ENCODE measurements around the gene SCYGR4.

DNA sequence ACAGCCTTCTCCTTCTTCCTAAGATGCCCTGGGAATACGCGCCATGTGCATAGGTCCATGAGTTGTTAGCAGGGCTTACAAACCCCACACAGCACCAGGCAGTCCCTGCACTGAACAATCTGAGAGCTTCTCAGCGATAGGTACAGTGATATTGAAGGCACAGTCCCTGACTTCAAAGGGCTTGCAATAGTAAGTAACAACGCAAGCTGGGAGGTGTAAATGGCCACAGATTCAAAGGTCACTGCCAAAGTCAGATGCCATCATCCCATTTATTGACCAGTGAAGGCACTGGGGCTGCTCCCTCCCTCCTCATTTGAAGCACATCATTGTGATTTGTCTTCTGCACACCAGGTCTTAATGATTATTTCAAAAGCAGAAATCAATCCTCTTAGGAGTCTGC lies 2.1 kb upstream of the SCYGR4 start:
- TF ChIP-seq EZH2 (IDR thresholded peaks at IDR 0.05; ENCODE audit: borderline replicate concordance, insufficient read depth, low read length, poor library complexity, severe bottlenecking), result no peak
- TF ChIP-seq, protein P1, sequence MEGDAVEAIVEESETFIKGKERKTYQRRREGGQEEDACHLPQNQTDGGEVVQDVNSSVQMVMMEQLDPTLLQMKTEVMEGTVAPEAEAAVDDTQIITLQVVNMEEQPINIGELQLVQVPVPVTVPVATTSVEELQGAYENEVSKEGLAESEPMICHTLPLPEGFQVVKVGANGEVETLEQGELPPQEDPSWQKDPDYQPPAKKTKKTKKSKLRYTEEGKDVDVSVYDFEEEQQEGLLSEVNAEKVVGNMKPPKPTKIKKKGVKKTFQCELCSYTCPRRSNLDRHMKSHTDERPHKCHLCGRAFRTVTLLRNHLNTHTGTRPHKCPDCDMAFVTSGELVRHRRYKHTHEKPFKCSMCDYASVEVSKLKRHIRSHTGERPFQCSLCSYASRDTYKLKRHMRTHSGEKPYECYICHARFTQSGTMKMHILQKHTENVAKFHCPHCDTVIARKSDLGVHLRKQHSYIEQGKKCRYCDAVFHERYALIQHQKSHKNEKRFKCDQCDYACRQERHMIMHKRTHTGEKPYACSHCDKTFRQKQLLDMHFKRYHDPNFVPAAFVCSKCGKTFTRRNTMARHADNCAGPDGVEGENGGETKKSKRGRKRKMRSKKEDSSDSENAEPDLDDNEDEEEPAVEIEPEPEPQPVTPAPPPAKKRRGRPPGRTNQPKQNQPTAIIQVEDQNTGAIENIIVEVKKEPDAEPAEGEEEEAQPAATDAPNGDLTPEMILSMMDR (IDR thresholded peaks at IDR 0.05; ENCODE audit: poor library complexity, severe bottlenecking), result no peak
- no peak for TF ChIP-seq MXI1 (conservative IDR thresholded peaks at IDR 0.05; ENCODE audit: poor library complexity, severe bottlenecking)
